ENCODE measurements around the gene ZNF329. TPM values are rescaled to one million over a fixed set of nuclear protein-coding genes. Genes with fewer than 3 reads are reported as not detected.
A peak's percentile ranks its signal among the peaks of the same experiment; 100 is the strongest.

ZNF329 gene
- total and polyA plus RNA-seq, 2 of the 13 experiments (the other 11 are each of a cell fraction or from before 2014, with no cell fraction given), result 3.8 to 9.6 TPM

DNA sequence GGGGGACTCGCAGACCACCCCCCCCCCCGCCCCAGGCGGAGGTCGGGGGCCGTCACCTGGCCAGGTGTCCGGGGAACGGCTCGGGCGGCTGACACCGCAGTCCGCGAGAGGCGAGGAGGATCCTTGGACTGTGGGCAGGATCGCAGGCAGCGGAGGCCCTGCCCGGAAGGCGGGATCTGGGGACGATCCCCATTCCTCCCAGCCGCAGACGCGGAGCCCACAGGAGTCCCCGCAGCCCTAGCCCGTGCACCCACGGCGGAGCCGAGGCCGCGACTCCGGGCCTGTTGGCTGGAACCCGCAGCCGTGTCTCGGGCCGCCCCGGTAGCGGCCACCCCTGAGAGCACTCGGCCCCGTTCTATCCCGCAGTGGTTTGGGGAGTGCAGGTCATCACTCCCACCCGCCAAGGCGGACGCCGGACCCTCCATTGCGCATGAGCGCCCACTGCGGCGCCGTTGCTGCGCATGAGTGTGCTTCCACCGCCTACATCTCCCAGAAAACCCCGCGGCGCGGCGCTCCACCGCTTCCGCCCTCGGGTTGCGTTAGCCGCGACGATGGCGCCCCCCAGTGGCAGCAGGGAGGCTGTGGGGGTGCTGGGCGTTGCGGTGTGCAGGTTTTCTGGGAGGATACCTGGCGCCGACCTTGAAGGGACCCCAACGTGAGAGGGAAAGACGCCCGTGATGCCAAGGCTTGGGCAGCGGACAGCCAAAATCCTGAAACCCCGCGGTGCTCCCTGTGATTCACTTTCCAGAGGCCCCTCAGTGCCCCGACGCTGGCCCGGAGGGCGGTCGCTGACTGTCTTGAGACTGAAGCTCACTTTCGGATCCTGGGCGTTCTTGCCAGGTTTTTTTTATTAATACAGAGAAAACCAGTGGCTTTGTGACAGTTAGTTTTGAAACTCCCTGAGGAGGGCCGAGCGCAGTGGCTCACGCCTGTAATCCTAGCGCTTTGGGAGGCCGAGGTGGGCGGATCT lies 4.4 kb upstream of the ZNF329 start (continued):
- TF ChIP-seq ZNF687 (CRISPR knock-in tag; IDR thresholded peaks at IDR 0.05) (peak; percentile 81), TAF15 (IDR thresholded peaks at IDR 0.05; ENCODE audit: low read depth, low read length, poor library complexity, severe bottlenecking) (no peak), RBM22 (optimal IDR thresholded peaks at IDR 0.05; ENCODE audit: low read length) (no peak), DNMT3B (CRISPR knock-in tag; conservative IDR thresholded peaks at IDR 0.05) (0 out of 2 replicates have a peak, but pooled peaks have one; percentile 22), ZC3H4 (CRISPR knock-in tag; IDR thresholded peaks at IDR 0.05; ENCODE audit: borderline replicate concordance) (no peak), ZNF552 (CRISPR knock-in tag; IDR thresholded peaks at IDR 0.05; ENCODE audit: borderline replicate concordance) (peak; percentile 47; the same call in 1 of the 2 replicates), ZNF570 (CRISPR knock-in tag; IDR thresholded peaks at IDR 0.05; ENCODE audit: borderline replicate concordance) (no peak), POLR2A (IDR thresholded peaks at IDR 0.05; ENCODE audit: insufficient read depth in 1 of 2, low read depth in 2 of 2, low read length in 2 of 2) (peak; percentile 79 to 80), NFE2 (CRISPR knock-in tag; IDR thresholded peaks at IDR 0.05) (no peak), MYPOP (CRISPR knock-in tag; IDR thresholded peaks at IDR 0.05) (peak; percentile 65; the same call in 1 of the 2 replicates), AGO2 (optimal IDR thresholded peaks at IDR 0.05; ENCODE audit: low read depth, low read length) (peak; percentile 70), ZNF776 (CRISPR knock-in tag; IDR thresholded peaks at IDR 0.05) (peak; percentile 74), PAWR (CRISPR knock-in tag; IDR thresholded peaks at IDR 0.05; ENCODE audit: borderline replicate concordance) (no peak), ZNF530 (CRISPR knock-in tag; IDR thresholded peaks at IDR 0.05; ENCODE audit: low read depth) (no peak), ZBTB44 (CRISPR knock-in tag; IDR thresholded peaks at IDR 0.05) (no peak), ZNF367 (CRISPR knock-in tag; IDR thresholded peaks at IDR 0.05; ENCODE audit: borderline replicate concordance) (no peak; the same call in 1 of the 2 replicates), FIP1L1 (IDR thresholded peaks at IDR 0.05; ENCODE audit: borderline replicate concordance, insufficient read depth, low read depth, low read length) (peak; percentile 53; the same call in 1 of the 2 replicates), ZNF781 (CRISPR knock-in tag; IDR thresholded peaks at IDR 0.05; ENCODE audit: borderline replicate concordance, not compliant biosample characterization) (peak; percentile 91)
- TF ChIP-seq, protein P1, sequence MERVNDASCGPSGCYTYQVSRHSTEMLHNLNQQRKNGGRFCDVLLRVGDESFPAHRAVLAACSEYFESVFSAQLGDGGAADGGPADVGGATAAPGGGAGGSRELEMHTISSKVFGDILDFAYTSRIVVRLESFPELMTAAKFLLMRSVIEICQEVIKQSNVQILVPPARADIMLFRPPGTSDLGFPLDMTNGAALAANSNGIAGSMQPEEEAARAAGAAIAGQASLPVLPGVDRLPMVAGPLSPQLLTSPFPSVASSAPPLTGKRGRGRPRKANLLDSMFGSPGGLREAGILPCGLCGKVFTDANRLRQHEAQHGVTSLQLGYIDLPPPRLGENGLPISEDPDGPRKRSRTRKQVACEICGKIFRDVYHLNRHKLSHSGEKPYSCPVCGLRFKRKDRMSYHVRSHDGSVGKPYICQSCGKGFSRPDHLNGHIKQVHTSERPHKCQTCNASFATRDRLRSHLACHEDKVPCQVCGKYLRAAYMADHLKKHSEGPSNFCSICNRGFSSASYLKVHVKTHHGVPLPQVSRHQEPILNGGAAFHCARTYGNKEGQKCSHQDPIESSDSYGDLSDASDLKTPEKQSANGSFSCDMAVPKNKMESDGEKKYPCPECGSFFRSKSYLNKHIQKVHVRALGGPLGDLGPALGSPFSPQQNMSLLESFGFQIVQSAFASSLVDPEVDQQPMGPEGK (CRISPR knock-in tag; IDR thresholded peaks at IDR 0.05), result peak; percentile 61
